NCI-H69 (cell line): ENCODE data around the gene NHSL2.
"Not testable (repeated sequence)": the region's sequence is repeated elsewhere in the genome, so short reads cannot be mapped to it uniquely, and the experiment has no call there.

Source experiments
- DNase-seq: peaks from one replicate; lab custom pipeline; 2025; lab: John Stamatoyannopoulos, UW

NHSL2 gene

DNA sequence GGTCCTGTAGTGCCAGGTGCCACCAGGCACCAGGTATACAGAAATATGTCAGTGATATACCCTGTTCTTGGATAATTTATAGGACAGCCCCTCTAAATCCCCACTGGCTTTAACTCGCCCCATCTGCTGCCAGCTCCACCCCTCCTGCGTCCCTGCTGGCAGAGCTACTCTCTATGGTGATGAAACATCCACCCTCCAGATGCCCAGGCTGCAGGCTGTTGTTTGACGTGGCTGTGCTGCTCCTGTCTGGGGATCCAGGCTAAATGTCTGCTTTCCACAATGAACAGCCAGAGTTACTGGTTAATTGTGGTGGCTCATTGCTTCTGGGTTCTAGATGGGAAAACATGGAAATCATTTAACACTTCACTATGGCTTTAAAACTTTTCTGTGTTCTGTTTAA lies 12.9 kb downstream of the NHSL2 start:
- DNase-seq: no peak

- DNase-seq: no peak
Measured at GRCh38 chrX:71927040-71927439, 16.4 kb downstream of the NHSL2 start.

DNA sequence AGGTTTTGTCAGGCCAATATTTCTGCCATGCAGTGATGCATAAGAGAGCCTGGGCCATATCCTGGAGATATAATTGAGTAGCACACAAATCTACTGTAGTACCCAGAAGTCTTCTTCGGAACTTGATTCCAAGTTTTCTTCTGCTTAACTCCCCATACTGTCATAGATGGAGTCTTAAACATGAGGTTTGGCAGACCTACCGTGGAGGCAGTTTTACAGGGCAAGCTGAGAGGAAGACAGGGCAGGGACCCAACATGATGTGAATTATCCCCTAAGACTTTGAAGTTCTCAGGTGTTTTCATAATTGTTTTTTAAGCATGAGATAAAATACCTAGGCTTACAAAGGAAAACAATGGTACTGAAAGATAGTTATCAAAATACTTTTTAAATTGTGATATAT lies 18.2 kb downstream of the NHSL2 start:
- no peak for DNase-seq

- DNase-seq: no peak
Measured at GRCh38 chrX:71930298-71930697, 19.7 kb downstream of the NHSL2 start.

DNA sequence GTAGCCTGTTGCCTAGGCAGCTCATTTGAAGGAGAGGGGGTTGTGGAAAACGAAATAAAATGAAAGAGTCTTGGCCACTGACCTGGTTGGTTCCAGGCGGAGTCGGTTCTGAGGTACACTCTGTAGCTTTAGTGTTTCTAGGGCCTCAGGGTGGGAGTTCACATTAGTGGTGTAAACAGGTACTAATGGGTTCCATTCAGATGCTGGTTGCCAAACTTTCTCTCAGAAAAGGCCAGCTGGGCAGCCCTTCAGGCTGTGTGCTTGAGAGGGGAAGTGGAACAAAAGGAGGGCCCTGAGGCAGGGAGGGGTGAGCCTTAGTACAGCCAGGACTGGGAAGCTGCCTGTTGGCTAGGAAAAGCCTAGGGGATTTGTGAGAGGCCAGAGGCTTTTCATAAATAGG lies 24.8 kb downstream of the NHSL2 start:
- peak; percentile 9 for DNase-seq

DNA sequence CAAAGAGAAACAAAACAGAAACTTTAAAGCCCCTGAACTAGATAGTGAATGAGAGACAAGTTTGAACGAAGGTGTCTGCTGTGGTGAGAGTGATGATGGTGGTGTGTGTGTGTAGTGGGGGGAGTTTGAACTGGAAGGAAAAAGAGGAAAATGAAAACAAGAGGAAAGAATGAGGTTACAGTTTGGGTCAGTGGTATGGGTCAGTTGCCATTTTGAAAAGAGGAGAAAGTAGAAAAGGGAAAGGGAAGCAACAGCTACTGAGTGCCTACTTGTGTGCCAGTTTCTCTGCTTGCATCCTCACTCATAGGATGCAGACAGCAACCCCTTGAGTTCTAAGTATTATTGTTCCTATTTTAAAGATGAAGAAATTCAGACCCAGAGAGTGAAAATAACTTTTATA lies 26.0 kb downstream of the NHSL2 start:
- DNase-seq: no peak

- no peak for DNase-seq
Measured at GRCh38 chrX:71938371-71938770, 27.7 kb downstream of the NHSL2 start.

- no peak for DNase-seq
Measured at GRCh38 chrX:71941145-71941544, 30.5 kb downstream of the NHSL2 start.

DNA sequence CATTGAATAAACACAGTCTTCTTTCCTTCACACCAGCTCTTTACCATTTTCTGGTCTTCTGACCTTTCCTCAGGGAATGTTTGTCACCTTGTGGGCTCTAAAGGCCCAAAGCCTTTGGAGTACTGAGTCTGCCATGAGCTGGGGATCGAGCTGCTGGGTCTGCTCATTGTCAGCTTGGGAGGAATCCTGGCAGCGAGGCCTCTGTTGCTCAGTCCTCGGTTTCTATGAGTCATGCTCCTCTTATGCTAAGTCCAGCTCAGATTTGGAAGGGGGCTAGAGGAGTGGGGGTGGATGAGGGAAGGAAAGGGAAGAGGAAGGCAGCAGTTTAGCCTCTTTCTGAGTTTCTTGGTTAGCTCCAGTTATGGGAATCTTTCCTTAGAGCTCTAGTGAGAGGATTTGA lies 31.1 kb downstream of the NHSL2 start:
- no peak for DNase-seq

GRCh38 chrX:71944369-71944768 lies 33.7 kb downstream of the NHSL2 start:
- DNase-seq: no peak

GRCh38 chrX:71945237-71945805 lies 34.7 kb downstream of the NHSL2 start:
- no peak for DNase-seq

- DNase-seq: no peak
Measured at GRCh38 chrX:71949363-71949762, 38.7 kb downstream of the NHSL2 start.

DNA sequence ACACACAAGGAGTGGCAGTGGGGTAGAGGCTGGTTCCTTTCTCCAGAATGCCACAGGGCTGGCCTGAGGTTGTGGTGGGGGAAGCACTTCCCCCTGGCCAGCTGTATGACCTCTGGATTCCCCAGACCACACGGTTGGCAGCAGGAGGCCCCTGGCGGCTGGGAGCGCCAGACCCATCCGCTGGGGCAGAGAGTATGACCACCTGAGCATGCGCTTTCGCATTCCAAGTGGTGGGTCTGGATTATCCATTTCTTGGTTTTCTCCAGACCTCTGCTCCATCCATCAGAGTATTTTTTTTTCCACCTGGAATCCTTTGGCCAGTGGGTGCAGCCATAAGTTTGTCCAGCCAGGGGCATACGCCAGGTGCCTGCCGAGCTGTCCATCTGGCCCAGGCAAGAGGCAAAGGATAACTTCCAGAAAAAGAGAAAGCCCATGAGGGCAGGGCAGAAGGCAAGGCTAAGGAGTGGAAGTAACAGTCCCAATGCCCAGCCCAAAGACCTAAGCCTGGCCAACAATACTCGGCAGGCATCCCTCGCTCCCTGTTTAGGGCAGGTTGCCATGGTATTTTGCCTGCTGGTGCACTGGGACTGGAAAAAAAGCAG lies 39.3 kb downstream of the NHSL2 start:
- no peak for DNase-seq

- no peak for DNase-seq
Measured at GRCh38 chrX:71953391-71953790, 42.7 kb downstream of the NHSL2 start.

DNA sequence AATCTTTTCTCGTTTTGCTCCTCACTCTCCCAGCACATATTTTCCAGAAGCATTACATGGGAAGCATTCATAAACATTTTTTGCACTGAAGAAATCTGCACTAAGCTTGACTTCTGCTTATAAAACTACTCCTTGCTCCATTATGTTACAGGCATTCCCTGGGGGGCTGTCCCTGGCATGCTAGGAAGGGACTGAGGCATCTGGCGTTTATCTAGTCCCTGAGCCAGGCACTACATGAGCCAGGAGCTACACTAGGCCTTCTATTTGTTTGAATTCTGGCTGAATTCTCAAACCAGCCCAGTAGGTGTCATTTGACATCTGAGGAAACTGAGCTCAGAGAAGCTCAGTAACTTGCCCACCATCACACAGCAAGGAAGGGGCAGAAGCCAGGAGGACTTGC lies 43.3 kb downstream of the NHSL2 start:
- DNase-seq: no peak

GRCh38 chrX:71954458-71954857 lies 43.8 kb downstream of the NHSL2 start:
- no peak for DNase-seq

GRCh38 chrX:71955530-71956120 lies 45.0 kb downstream of the NHSL2 start:
- DNase-seq: no peak

- no peak for DNase-seq
Measured at GRCh38 chrX:71958281-71958675, 47.6 kb downstream of the NHSL2 start.

GRCh38 chrX:71964184-71964583 lies 53.5 kb downstream of the NHSL2 start:
- not testable (repeated sequence) for DNase-seq

- DNase-seq: no peak
Measured at GRCh38 chrX:71974916-71975315, 64.3 kb downstream of the NHSL2 start.

- DNase-seq: no peak
Measured at GRCh38 chrX:71976753-71977152, 66.1 kb downstream of the NHSL2 start.

GRCh38 chrX:71978164-71978563 lies 67.5 kb downstream of the NHSL2 start:
- no peak for DNase-seq

DNA sequence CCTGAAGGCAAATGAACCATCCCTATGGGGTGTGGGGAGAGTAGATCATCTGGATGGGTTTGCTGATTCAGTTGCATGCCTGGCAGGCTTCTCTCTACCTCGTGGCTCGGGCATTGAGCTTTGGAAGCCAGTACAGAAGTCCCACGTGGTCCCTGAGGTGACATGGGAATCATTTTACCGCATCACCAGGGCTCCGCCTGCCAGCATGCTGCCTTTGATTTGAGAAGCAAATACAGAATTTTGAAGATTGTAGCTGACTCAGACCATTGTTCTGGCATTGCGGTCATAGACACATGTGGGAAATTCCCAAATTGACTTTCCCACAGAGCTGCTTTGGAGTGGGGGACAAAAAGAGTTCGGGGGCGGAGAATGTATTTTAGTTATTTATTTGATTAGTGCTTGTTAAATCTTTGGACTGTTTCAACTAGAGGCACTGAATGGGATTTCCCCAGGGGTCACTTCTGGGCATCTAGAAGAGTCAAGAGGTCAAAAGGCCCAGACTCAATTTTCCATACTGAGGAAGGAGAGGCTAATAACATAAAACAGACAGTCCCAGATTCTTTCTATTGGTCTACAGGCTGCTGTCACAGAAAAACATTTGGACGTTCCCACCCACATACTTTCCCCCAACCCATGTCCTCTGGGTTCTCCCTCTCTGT lies 79.3 kb downstream of the NHSL2 start:
- no peak for DNase-seq
